GM18909 (cell line): ENCODE results near the gene ZBTB7B.

ENCODE experiments used
- ATAC-seq: cut with Tn5 transposase; IDR thresholded peaks from one replicate; pipeline ENCODE4 v1.9.1; 2021; ENCODE audit warnings: mild to moderate bottlenecking; ENCODE audit not compliant: unreplicated experiment, poor library complexity

The ZBTB7B gene

DNA sequence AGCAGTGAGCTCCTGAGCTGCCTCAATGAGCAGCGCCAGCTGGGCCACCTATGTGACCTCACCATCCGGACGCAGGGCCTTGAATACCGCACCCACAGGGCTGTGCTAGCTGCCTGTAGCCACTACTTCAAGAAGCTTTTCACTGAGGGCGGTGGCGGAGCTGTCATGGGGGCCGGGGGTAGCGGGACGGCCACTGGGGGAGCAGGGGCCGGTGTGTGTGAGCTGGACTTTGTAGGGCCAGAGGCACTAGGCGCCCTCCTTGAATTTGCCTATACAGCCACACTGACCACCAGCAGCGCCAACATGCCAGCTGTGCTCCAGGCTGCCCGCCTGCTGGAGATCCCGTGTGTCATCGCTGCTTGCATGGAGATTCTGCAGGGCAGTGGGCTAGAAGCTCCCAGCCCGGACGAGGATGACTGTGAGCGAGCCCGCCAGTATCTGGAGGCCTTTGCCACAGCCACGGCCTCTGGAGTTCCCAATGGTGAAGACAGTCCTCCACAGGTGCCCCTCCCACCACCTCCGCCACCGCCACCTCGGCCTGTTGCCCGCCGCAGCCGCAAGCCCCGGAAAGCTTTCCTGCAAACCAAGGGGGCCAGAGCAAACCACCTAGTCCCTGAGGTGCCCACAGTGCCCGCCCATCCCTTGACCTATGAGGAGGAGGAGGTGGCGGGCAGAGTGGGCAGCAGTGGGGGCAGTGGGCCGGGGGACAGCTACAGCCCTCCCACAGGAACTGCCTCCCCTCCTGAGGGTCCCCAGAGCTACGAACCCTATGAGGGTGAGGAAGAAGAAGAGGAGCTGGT lies 12.3 kb downstream of the ZBTB7B start:
- no peak for ATAC-seq

- no peak for ATAC-seq
Measured at GRCh38 chr1:155015527-155016230, 13.1 kb downstream of the ZBTB7B start.

DNA sequence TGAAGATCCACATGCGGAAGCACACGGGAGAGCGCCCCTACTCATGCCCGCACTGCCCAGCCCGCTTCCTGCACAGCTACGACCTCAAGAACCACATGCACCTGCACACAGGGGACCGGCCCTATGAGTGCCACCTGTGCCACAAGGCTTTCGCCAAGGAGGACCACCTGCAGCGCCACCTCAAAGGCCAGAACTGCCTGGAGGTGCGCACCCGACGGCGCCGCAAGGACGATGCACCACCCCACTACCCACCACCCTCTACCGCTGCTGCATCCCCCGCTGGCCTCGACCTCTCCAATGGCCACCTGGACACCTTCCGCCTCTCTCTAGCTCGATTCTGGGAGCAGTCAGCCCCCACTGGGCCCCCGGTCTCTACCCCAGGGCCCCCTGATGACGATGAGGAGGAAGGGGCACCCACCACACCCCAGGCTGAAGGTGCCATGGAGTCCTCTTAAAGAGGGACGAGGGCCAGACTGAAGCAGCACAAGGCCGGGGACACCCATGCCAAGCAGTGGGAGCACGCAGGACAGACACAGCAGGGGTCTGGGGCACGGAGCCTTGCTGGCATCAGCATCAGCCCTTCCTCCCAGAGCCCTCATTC lies 13.7 kb downstream of the ZBTB7B start:
- ATAC-seq: no peak

DNA sequence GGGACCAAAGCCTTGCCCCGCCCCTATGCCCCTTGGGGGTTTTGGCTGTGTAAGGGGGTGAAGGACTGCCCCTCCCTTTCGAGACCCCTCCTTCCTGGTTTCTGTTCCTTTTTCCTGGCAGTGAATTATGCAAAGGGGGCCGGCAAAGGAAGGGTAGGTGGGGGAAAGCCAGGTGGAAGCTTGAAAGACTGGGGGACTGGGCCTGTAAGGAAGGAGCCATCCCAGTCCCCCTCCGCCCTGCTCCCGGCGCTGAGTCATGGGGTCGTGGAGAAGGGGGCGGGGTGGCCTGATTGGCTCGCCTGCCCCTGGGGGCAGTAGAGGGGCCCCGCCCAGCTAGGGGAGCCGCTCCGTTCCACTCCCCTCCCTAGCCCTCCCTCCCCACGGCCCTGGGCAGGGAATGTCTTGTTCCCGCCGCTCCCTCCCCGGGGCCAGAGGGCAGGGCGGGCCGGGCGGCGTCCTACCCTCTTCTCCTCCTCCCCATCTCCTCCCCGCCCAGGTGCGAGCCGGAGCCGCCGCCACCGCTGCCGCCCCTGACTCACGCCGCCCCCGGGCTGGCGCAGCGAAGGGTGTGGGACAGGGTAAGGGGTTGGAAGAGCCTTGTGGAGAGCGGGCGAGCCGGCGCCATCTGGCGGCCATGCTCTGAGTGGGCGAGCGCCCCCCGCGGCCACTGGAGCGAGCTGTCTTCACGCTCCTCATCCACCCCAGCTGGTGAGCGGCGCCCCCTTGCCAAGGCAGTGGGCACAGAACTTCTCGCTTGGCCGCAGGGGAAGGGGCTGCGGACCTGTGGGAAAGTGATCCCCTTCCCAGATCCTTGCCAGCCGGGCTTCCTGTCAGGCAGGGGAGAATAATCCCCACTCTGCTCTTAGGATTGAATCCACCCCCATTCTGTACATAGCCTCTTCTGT lies 14.7 kb downstream of the ZBTB7B start:
- ATAC-seq: peak; percentile 76

DNA sequence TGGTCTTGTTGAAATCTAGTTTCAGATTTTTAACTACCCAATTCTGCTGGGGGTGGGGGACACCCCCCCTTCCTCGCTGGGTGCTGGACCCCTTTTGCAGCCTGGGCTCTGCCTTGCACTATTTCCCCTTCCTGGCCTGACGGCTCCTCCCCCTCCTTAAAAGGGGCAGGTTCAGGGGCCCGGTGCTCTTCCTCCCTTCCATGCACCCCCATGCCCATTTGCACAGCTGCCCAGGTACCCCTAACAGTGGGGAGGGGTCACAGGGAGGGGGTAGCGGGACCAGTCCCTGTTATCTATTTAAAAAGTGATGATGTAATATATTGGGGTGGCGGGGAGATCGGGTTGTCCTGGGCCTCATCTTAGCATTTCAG lies 15.3 kb downstream of the ZBTB7B start:
- no peak for ATAC-seq

DNA sequence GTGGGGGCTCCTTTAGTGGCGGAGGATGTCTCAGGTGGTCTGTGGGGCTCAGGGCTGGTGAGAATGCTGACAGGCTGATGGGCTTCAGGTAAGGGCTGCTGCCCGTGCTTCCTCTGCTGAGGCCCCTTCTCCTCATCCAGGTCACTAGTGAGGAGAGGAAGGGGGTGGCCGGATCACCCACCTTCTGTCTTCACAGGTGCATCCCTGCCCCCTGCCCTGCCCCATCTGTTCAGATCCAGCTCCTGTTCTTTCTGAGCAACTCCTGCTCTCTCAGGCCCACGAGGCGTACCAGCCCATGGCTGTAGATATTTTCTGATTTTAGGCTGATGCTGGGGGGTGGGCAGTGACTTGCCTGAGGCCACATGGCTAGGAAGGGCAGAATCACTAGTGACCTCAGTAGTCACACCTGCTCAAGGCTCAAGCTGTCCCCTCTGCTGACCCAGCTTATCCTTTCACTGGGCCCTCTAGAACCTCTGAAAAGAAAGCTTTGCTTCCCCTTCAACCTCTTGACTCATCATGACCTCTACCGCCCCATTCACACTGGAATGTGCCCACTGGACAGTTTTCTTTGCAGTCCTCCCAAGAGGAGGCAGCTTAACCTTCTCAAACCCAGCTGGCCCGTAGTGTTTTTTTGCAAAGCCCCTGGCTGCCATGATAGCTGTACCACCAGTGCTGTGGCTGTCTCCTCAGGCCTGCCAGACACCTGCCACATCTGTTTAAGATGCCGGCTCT lies 16.2 kb downstream of the ZBTB7B start:
- no peak for ATAC-seq

DNA sequence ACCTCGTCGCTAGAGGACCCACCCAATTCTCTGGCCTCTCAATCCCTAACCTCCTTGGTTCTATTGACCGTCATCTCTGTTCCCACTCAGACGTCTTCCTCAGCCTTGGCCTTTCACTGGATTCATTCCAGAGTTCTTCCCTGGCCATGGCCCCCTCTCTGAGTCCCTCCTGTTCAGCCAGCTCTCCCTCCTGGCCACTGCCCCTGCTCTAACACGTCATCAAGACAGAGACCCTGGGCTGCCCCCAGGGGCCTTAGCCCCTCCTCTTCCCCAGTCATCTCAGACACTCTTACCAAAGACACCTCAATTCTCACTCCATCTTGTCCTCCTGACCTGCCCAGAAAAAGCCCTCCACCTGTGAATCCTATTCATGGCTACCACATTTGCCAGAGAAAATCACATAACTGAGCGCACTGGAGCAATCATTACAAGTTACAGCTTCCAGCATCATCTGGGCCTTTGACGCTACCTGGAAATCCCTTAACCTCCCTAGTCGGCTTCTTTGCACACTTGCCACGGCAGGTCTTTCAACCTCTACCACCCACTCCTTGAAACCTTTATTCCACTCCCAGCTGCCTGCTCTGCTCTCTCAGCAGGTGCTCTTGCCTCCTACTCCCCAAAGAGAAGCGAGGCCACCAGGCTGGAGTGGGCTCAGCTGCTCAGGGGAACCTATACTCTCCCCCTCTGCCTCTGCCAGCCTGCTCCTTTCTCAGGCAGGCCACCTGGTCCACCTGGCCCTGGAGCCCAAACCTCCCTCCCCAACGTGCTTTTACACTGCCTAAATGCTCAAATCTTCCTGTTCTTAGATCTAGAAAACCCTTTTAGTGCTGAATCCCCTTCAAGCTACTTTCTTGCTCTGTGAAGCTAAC lies 17.0 kb downstream of the ZBTB7B start:
- no peak for ATAC-seq

- ATAC-seq: no peak
Measured at GRCh38 chr1:155022136-155022926, 19.7 kb downstream of the ZBTB7B start.

- ATAC-seq: no peak
Measured at GRCh38 chr1:155022927-155023236, 20.3 kb downstream of the ZBTB7B start.

DNA sequence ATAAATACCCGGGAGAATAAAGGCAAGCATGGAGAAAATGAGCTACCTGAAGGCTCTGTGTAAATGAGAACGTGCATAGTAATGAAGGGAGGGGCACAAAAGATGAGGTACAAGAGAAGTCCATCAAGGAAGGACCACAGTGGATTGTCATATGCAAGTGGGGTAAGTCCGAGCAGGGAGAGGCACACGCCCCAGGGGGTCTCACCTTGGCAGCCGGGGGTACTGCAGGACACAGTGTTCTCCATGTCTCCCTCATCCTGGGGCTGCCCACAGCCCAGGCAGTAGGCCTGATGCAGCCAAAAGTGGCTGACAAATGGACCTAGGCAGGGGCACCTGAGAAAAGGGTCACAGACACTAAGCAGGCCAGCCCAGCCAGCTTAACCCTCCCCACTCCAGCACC lies 21.0 kb downstream of the ZBTB7B start:
- ATAC-seq: no peak

DNA sequence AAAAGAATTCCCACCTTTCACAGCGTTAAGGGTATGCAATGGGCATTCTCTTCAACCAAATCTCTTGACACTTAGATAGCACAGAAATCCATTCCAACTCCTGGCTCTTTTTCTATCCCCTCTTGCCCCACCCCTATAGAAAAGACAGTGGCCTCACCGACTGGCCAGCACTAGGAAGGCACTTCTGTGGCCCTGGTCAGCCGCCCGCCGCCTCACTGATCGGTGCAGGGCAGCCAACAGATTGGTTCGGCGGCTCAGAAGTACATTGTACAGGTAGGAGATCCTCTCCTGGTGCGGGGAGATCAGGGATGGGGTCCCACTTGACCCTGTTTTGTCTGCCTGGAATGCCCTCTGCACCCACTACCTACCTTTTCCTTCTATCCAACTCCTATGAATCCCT lies 21.7 kb downstream of the ZBTB7B start:
- no peak for ATAC-seq

DNA sequence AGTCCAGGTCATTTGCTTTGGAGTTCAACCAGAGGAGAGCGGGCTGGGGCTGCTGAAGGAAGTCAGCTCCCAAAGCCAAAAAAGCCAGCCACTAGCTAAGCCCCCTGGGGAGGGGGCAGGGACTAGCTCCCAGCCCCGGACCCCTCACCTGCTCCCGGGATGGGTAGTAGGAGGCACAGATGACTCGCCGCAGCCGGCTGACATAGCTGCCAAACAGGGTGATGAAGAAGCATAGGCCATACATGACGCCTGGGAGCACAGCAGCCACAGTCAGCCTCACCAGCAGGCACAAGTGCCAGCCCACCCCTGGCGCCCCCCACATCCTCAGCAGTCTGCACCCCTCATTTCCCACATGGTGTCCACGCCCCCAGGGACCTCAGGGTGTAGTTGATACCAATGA lies 23.6 kb downstream of the ZBTB7B start:
- no peak for ATAC-seq

DNA sequence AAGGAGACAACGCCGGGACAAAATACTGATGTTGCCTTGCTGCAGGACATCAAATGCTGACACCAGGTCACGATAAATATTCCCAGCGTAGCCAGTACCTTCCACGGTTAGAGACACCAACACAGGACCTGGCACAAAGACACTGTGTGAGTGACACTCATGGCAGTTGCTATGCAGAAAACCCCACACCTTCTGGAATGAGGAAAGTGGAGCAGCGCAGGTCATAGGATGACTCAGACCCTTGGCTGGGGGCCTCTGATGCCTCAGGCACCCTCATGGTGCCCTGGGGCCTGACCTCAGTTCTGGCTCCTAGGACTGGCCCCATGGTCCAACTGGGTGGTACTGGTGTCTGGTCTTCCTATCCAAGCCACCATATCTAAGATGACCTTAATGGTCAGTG lies 24.0 kb downstream of the ZBTB7B start:
- ATAC-seq: no peak

DNA sequence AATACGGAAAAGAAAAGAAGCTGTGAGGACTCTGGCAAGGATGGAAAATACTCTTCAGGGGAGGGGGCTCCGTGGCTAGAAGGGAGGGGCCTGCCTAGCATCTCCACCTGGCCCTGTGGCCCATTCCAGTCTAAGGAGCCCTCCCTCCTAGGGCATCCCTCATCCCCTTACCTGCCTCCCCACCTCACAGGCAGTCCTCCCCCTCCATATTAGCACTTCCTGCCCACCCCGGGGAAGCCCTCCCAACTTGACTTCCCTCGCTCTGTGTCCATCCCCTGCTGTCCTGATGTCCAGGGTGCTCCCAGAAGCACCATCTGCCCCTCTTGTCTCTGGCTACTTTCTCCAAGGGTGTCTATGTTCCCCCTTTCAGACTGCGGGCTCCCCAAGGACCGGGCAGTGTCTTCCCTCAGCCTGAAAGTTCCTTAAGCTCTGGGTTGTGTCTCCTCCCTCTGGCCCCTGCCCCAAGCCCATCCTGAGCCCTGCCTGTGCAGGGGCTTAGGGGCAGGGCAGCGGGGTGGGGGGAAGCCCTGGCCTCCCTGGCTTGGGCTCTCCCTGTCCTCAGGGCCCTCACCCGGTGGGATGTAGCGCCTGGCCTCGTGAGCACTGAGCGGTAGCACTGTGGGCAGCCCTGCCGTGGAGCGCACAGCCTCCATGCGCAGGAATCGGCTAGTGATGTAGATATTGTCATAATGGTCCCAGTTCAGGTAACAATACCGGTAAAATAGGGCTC lies 27.1 kb downstream of the ZBTB7B start:
- ATAC-seq: no peak

DNA sequence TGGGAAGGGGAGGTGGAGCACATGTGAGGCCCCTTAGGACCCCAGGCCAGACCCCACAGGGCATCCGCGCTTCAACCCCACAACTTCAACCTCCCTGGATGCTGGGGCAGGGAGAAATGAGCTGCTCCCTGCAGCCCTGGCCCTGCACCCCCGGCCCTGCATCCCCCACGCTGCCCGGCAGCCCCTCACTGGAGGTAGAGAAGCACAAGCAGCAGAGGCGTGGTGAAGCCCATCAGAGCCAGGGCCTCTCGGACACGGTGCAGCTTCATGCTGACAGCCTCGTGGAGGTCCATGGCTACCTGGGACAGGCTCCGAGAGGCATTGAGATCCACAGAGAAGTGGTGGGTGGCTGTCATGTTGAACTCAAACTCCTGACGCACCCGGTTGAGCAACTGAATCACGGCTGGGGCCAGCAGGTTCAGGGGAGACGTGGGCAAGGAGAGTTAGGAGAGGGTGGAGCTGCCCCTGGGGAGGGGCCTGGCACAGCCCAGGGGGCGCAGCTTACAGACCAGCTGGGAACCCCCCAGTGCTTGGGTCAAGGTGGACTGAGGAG lies 27.7 kb downstream of the ZBTB7B start:
- no peak for ATAC-seq

- no peak for ATAC-seq
Measured at GRCh38 chr1:155030899-155031298, 28.3 kb downstream of the ZBTB7B start.

DNA sequence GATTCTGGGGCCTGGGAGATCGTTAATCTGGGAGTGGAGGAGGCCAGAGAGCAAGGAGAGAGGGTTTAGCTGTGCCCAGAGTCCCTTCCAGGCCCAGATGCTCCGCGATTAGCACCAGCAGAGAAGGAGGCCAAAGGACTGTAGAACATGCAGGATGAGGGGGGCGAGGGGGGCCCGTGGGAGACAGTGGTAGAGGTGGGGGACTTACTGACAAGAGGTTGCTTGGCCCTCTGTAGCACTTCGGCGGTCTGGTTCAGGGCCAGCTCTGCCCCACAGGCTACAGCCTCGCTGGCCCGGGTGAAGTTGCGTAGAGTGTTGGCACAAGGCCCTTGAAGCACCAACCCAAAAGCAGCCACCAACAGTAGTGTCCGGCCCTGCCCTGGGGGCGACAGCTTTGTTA lies 30.3 kb downstream of the ZBTB7B start:
- ATAC-seq: no peak
